HepG2 (cell line): ENCODE measurements around the gene ARHGEF1. TPM values are rescaled to one million over a fixed set of nuclear protein-coding genes. Genes with fewer than 3 reads are reported as not detected.

Experiments
- BRF2 ChIP-seq: sonication (generic); formaldehyde crosslinking; IDR thresholded peaks from 2 replicates; pipeline ENCODE4 v1.8.1; 2022; ENCODE audit warnings: mild to moderate bottlenecking, missing genetic modification reagents
- FIP1L1 ChIP-seq: fragments of 200-400 bp; formaldehyde crosslinking; IDR thresholded peaks from 2 replicates; pipeline ENCODE4 v1.6.1; 2018; ENCODE audit warnings: low read depth, mild to moderate bottlenecking, low read length, moderate library complexity, borderline replicate concordance; ENCODE audit not compliant: insufficient read depth
- FOXO4 ChIP-seq: sonication (generic); formaldehyde crosslinking; conservative IDR thresholded peaks from 2 replicates; pipeline ENCODE4 v1.8.1; 2023; ENCODE audit warnings: missing genetic modification reagents
- HMG20A ChIP-seq: IDR thresholded peaks from 2 replicates; pipeline ENCODE4 v1.6.1; 2016; ENCODE audit warnings: borderline replicate concordance
- HMGA1 ChIP-seq: sonication (generic); formaldehyde crosslinking; conservative IDR thresholded peaks from 2 replicates; pipeline ENCODE4 v1.4.0; 2020; ENCODE audit warnings: missing genetic modification reagents
- HNF1A ChIP-seq, 2 experiments: sonication (generic) in 1 of 2; formaldehyde crosslinking in 1 of 2; IDR thresholded peaks; 2 replicates each; pipeline versions ENCODE4 v1.4.0 to v1.6.1; 2016 to 2020; ENCODE audit warnings: borderline replicate concordance in 1 of 2, low read depth in 1 of 2, mild to moderate bottlenecking in 1 of 2, missing genetic modification reagents in 1 of 2
- HNF4A ChIP-seq: sonication (generic); formaldehyde crosslinking; IDR thresholded peaks from 2 replicates; pipeline ENCODE4 v1.4.0; 2020; ENCODE audit warnings: missing genetic modification reagents
- IKZF4 ChIP-seq: sonication (generic); formaldehyde crosslinking; IDR thresholded peaks from 2 replicates; pipeline ENCODE4 v1.5.1; 2020; ENCODE audit warnings: borderline replicate concordance, mild to moderate bottlenecking, low read depth, missing genetic modification reagents; ENCODE audit errors: not compliant biosample characterization
- PCBP1 ChIP-seq: fragments of 200-400 bp; formaldehyde crosslinking; IDR thresholded peaks from 2 replicates; pipeline ENCODE4 v1.6.1; 2017; ENCODE audit warnings: mild to moderate bottlenecking, low read depth, low read length, borderline replicate concordance
- ZBTB14 ChIP-seq: sonication (generic); formaldehyde crosslinking; IDR thresholded peaks from 2 replicates; pipeline ENCODE4 v1.4.0; 2020; ENCODE audit warnings: missing genetic modification reagents
- ZNF256 ChIP-seq: sonication (generic); formaldehyde crosslinking; conservative IDR thresholded peaks from 2 replicates; pipeline ENCODE4 v1.4.0; 2020; ENCODE audit warnings: missing genetic modification reagents
- ZNF337 ChIP-seq: sonication (generic); formaldehyde crosslinking; IDR thresholded peaks from 2 replicates; pipeline ENCODE4 v1.5.1; 2020; ENCODE audit warnings: missing genetic modification reagents, low read depth, mild to moderate bottlenecking, borderline replicate concordance
- ZNF367 ChIP-seq: sonication (generic); formaldehyde crosslinking; IDR thresholded peaks from 2 replicates; pipeline ENCODE4 v1.4.0; 2020; ENCODE audit warnings: missing genetic modification reagents, borderline replicate concordance
- ZNF557 ChIP-seq: sonication (generic); formaldehyde crosslinking; IDR thresholded peaks from 2 replicates; pipeline ENCODE4 v1.4.0; 2020; ENCODE audit warnings: missing genetic modification reagents
- ZNF678 ChIP-seq: sonication (generic); formaldehyde crosslinking; IDR thresholded peaks from 2 replicates; pipeline ENCODE4 v1.4.0; 2020; ENCODE audit warnings: mild to moderate bottlenecking, missing genetic modification reagents
- ZNF792 ChIP-seq: IDR thresholded peaks from 2 replicates; pipeline ENCODE4 v1.6.1; 2016
- ZXDC ChIP-seq: sonication (generic); formaldehyde crosslinking; IDR thresholded peaks from 2 replicates; pipeline ENCODE4 v1.5.0; 2020; ENCODE audit warnings: mild to moderate bottlenecking, missing genetic modification reagents
- polyA plus RNA-seq, 8 experiments: library from polyadenylated mRNA; depleted of rRNA in 3 of 8; stranded (reverse) in 7 of 8; unstranded in 1 of 8; fragments of >200 nt; fragmentation: Illumina TruSeq in 4 of 8; extraction: Trizol in 4 of 8; gene quantifications; 2 replicates each; pipeline versions ENCODE4 v1.2.1 to v1.2.3, GENCODE V29; 2011 to 2016; ENCODE audit warnings: low read depth in 4 of 8, missing spikeins in 1 of 8, mixed read lengths in 1 of 8; ENCODE audit not compliant: insufficient read depth in 1 of 8
- total RNA-seq, 5 experiments: library from RNA; depleted of rRNA; stranded (reverse); fragments of >200 nt; fragmentation: Illumina TruSeq; extraction: Trizol; gene quantifications; 2 replicates each; pipeline ENCODE4 v1.2.3, GENCODE V29; 2016; ENCODE audit warnings: low read depth in 1 of 5

ARHGEF1 gene
- total and polyA plus RNA-seq, 2 of the 13 experiments (the other 11 are each of a cell fraction or from before 2014, with no cell fraction given): 33.7 to 34.7 TPM

GRCh38 chr19:41859618-41860418 lies 23.2 kb upstream of the ARHGEF1 start, which contains the start of gene RPS19 (continued):
- peak; percentile 45; the same call in 1 of the 2 replicates for TF ChIP-seq HNF1A (IDR thresholded peaks at IDR 0.05; ENCODE audit: low read depth)
- TF ChIP-seq HNF1A (CRISPR knock-in tag; IDR thresholded peaks at IDR 0.05; ENCODE audit: borderline replicate concordance): peak; percentile 66
- TF ChIP-seq ZNF337 (CRISPR knock-in tag): no peak; the same call in 1 of the 2 replicates
- TF ChIP-seq IKZF4 (CRISPR knock-in tag): no peak
- no peak for TF ChIP-seq FOXO4
- 0 out of 2 replicates have a peak, but pooled peaks have one; percentile 24 for TF ChIP-seq FIP1L1
- peak; percentile 35 for TF ChIP-seq HNF4A
- TF ChIP-seq HMGA1 (CRISPR knock-in tag): no peak
- peak; percentile 91 for TF ChIP-seq PCBP1
- TF ChIP-seq ZNF557 (CRISPR knock-in tag): no peak
- TF ChIP-seq ZNF256 (CRISPR knock-in tag): no peak
- TF ChIP-seq BRF2 (CRISPR knock-in tag): peak; percentile 63; the same call in 1 of the 2 replicates
- TF ChIP-seq ZNF367: no peak
- TF ChIP-seq ZXDC (CRISPR knock-in tag): peak; percentile 100
- TF ChIP-seq HMG20A: no peak
- no peak for TF ChIP-seq ZBTB14 (CRISPR knock-in tag)
- TF ChIP-seq ZNF678 (CRISPR knock-in tag): 0 out of 2 replicates have a peak, but pooled peaks have one; percentile 87
- TF ChIP-seq ZNF792 (CRISPR knock-in tag): peak; percentile 73; the same call in 1 of the 2 replicates
